Measurements from ENCODE around the gene LYSET. TPM values are rescaled to one million over a fixed set of nuclear protein-coding genes. Genes with fewer than 3 reads are reported as not detected.
A peak's percentile ranks its signal among the peaks of the same experiment; 100 is the strongest.
"Not testable (repeated sequence)": the region's sequence is repeated elsewhere in the genome, so short reads cannot be mapped to it uniquely, and the experiment has no call there.

LYSET gene
- total RNA-seq (ENCODE audit: low replicate concordance), result 16.1 and 17.2 TPM in 2 replicates

- Mint-ChIP-seq H3K4me3 (peak within 1 kb of the TSS; percentile 94), H3K36me3 (peaks cover 5% of the 10 kb centered on the region), H3K27me3 (ENCODE audit: insufficient read depth, low read depth) (peaks cover 2% of the 10 kb centered on the region), H3K4me1 (peaks cover 20% of the 10 kb centered on the region), H3K9me3 (no peaks in the 10 kb centered on the region), H3K27ac (peak within 1 kb of the TSS; percentile 74)
- H3K27ac ChIP-seq, result peak within 1 kb of the TSS; percentile 68
- peaks cover 30% of the 10 kb centered on the region for H3K79me2 ChIP-seq (ENCODE audit: low read depth)
- no peaks in the 10 kb centered on the region for H3K27me3 ChIP-seq
- H3K9me3 ChIP-seq (ENCODE audit: low read depth), result no peaks in the 10 kb centered on the region
- H3F3A ChIP-seq (ENCODE audit: low read depth), result peaks cover 22% of the 10 kb centered on the region
- H3K4me2 ChIP-seq, result peak within 1 kb of the TSS; percentile 99
- peak within 1 kb of the TSS; percentile 91 for H3K9ac ChIP-seq
- H3K4me3 ChIP-seq, result peak within 1 kb of the TSS; percentile 100
- H2AFZ ChIP-seq (replicated peaks), result peak within 1 kb of the TSS; percentile 100
- H3K36me3 ChIP-seq, result peaks cover 11% of the 10 kb centered on the region
- H4K20me1 ChIP-seq (ENCODE audit: low read depth), result peaks cover 27% of the 10 kb centered on the region
- H3K4me1 ChIP-seq, result peaks cover 6% of the 10 kb centered on the region
- TF ChIP-seq EZH2phosphoT487 (IDR thresholded peaks at IDR 0.05), result no peak
- no peak for TF ChIP-seq EZH2 (IDR thresholded peaks at IDR 0.05)
- TF ChIP-seq CTCF (IDR thresholded peaks at IDR 0.05), result peak; percentile 55
- DNase-seq (ENCODE audit: low spot score), result peak; percentile 95
Measured at GRCh38 chr14:93184391-93185348, at the start of gene LYSET, which contains the start of gene MOAP1. Gene LYSET (plus strand): TSS chr14:93185317. CDS start chr14:93185406, 89 bp downstream. Gene MOAP1 (minus strand): TSS chr14:93184897. CDS start chr14:93184242, 655 bp downstream.

GRCh38 chr14:93135399-93135798 lies 49.7 kb upstream of the LYSET start:
- no peaks in the 10 kb centered on the region for H3K36me3 Mint-ChIP-seq
- Histone ChIP-seq H3K4me3 (no peak overlapping the region), H3K27me3 (no peaks in the 10 kb centered on the region), H3K9ac (no peak overlapping the region), H3K4me1 (no peaks in the 10 kb centered on the region), H2AFZ (replicated peaks) (no peak overlapping the region), H3K4me2 (no peak overlapping the region), H3K9me3 (ENCODE audit: low read depth) (no peaks in the 10 kb centered on the region), H4K20me1 (ENCODE audit: low read depth) (no peaks in the 10 kb centered on the region), H3K79me2 (ENCODE audit: low read depth) (no peaks in the 10 kb centered on the region), H3F3A (ENCODE audit: low read depth) (no peaks in the 10 kb centered on the region), H3K36me3 (no peaks in the 10 kb centered on the region), H3K27ac (no peak overlapping the region)
- peaks cover 19% of the 10 kb centered on the region for H3K4me1 Mint-ChIP-seq
- DNase-seq (ENCODE audit: low spot score), result no peak
- H3K27me3 Mint-ChIP-seq (ENCODE audit: insufficient read depth, low read depth), result peaks cover 4% of the 10 kb centered on the region
- TF ChIP-seq EZH2phosphoT487 (IDR thresholded peaks at IDR 0.05) (no peak), EZH2 (IDR thresholded peaks at IDR 0.05) (no peak), CTCF (IDR thresholded peaks at IDR 0.05) (no peak)
- H3K4me3 Mint-ChIP-seq, result no peak overlapping the region
- no peaks in the 10 kb centered on the region for H3K9me3 Mint-ChIP-seq
- peak overlapping the region; percentile 60 for H3K27ac Mint-ChIP-seq

- Histone ChIP-seq H3K27me3 (no peaks in the 10 kb centered on the region), H3K9ac (no peak overlapping the region), H3K9me3 (ENCODE audit: low read depth) (no peaks in the 10 kb centered on the region), H3K4me2 (no peak overlapping the region), H3F3A (ENCODE audit: low read depth) (no peaks in the 10 kb centered on the region), H3K27ac (no peak overlapping the region), H3K79me2 (ENCODE audit: low read depth) (no peaks in the 10 kb centered on the region), H3K4me1 (no peaks in the 10 kb centered on the region), H3K36me3 (no peaks in the 10 kb centered on the region), H2AFZ (replicated peaks) (no peak overlapping the region), H3K4me3 (no peak overlapping the region), H4K20me1 (ENCODE audit: low read depth) (no peaks in the 10 kb centered on the region)
- TF ChIP-seq EZH2phosphoT487 (IDR thresholded peaks at IDR 0.05), result no peak
- no peak for TF ChIP-seq EZH2 (IDR thresholded peaks at IDR 0.05)
- no peak for TF ChIP-seq CTCF (IDR thresholded peaks at IDR 0.05)
- Mint-ChIP-seq H3K27ac (no peak overlapping the region), H3K27me3 (ENCODE audit: insufficient read depth, low read depth) (peaks cover 4% of the 10 kb centered on the region), H3K4me3 (no peak overlapping the region), H3K36me3 (no peaks in the 10 kb centered on the region), H3K9me3 (no peaks in the 10 kb centered on the region), H3K4me1 (peaks cover 22% of the 10 kb centered on the region)
- DNase-seq (ENCODE audit: low spot score), result no peak
Measured at GRCh38 chr14:93136009-93136408, 49.1 kb upstream of the LYSET start.

- H3K4me3 Mint-ChIP-seq; H3K4me1 ChIP-seq; H3K9me3 Mint-ChIP-seq; H3K79me2 ChIP-seq (ENCODE audit: low read depth); H3K27ac ChIP-seq; H3K4me3 ChIP-seq; H4K20me1 ChIP-seq (ENCODE audit: low read depth); H3K9me3 ChIP-seq (ENCODE audit: low read depth); H3K27ac Mint-ChIP-seq; H2AFZ ChIP-seq (replicated peaks); H3F3A ChIP-seq (ENCODE audit: low read depth); H3K9ac ChIP-seq; DNase-seq (ENCODE audit: low spot score); H3K36me3 Mint-ChIP-seq; H3K27me3 ChIP-seq; H3K4me2 ChIP-seq; H3K36me3 ChIP-seq; H3K27me3 Mint-ChIP-seq (ENCODE audit: insufficient read depth, low read depth): not testable (repeated sequence)
- peaks cover 22% of the 10 kb centered on the region for H3K4me1 Mint-ChIP-seq
Measured at GRCh38 chr14:93136508-93136907, 48.6 kb upstream of the LYSET start.

Measured in neural progenitor cell (in vitro differentiated cells).